Calu3 (cell line): Measurements from ENCODE around the gene FAM174C. TPM values are rescaled to one million over a fixed set of nuclear protein-coding genes. Genes with fewer than 3 reads are reported as not detected.

Experiments used
- BruUV-seq: library from RNA; stranded (reverse); fragments of 400-500 nt; replicated peaks from 2 replicates; lab custom pipeline; 2021; lab: Mats Ljungman, UMichigan
- CTCF ChIA-PET: fragments of 300-600 bp; sonication (Branson Sonifier 250); formaldehyde crosslinking; loops from one replicate; lab custom pipeline; 2022; ENCODE audit warnings: antibody characterized with exemption; lab: Charles Lee
- DNase-seq: peaks from one replicate; pipeline ENCODE4 v3.0.0; 2022
- H3K27ac Mint-ChIP-seq: one replicate; pipeline ENCODE4 v1.8.0; 2022; ENCODE audit warnings: mixed read lengths; ENCODE audit not compliant: unreplicated experiment
- H3K27me3 Mint-ChIP-seq: one replicate; pipeline ENCODE4 v1.8.0; 2022; ENCODE audit warnings: mixed read lengths; ENCODE audit not compliant: unreplicated experiment
- H3K36me3 Mint-ChIP-seq: one replicate; pipeline ENCODE4 v1.8.0; 2022; ENCODE audit warnings: mild to moderate bottlenecking, moderate library complexity, mixed read lengths; ENCODE audit not compliant: insufficient read depth, unreplicated experiment
- H3K4me1 Mint-ChIP-seq: one replicate; pipeline ENCODE4 v1.8.0; 2022; ENCODE audit warnings: mild to moderate bottlenecking, low read depth, mixed read lengths; ENCODE audit not compliant: unreplicated experiment
- H3K4me3 Mint-ChIP-seq: one replicate; pipeline ENCODE4 v1.8.0; 2022; ENCODE audit warnings: mild to moderate bottlenecking, low read depth, moderate library complexity, mixed read lengths; ENCODE audit not compliant: unreplicated experiment
- H3K9me3 Mint-ChIP-seq: one replicate; pipeline ENCODE4 v1.8.0; 2022; ENCODE audit warnings: low read depth, mixed read lengths; ENCODE audit not compliant: unreplicated experiment
- intact Hi-C: fragments of 100-400 bp; cut with micrococcal nuclease; formaldehyde crosslinking; loops from one replicate; pipeline ENCODE4 v1.10.0; 2022; ENCODE audit not compliant: unreplicated experiment
- total RNA-seq: library from RNA; stranded (reverse); gene quantifications from 2 replicates; pipeline ENCODE4 v1.2.3, GENCODE V29; 2022
- TF ChIP-seq, protein P1 (sequence below): fragments of 200-600 bp; IDR thresholded peaks from one replicate; pipeline ENCODE4 v1.8.0; 2022; ENCODE audit warnings: antibody characterized with exemption; ENCODE audit not compliant: unreplicated experiment

Gene FAM174C
- total RNA-seq, 1 experiment from 2014 or later = 34.4 TPM

DNA sequence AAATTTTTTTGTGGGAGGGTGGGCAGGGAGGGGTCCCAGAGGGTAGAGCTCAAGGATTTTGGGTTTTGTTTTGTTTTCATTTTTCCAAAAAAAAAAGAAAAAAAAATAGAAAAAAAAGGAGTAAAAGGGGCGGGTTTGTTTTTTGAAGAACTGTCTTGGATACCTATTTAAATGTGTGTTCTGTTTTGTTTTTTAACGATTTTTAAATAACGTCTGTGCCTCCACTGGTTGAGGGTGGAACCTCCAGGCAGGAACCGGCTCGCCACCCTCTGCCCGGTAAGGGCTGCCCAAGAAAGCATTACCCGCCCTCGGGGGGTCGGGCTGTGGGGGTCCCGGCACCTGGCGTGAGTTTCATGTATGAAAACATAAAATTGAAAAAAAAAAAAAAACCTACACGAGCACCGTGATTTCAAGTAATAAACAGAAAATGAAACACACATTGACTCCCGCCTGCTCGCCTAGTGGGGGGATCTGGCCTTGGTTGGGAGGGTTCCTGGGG lies 16.6 kb upstream of the FAM174C start:
- CTCF ChIA-PET = interaction anchor here (1.4 kb wide), 1 partner anchor 14 kb away, joined by 3 read pairs; no protein-coding TSS in a partner anchor
- peaks cover 94% of the 10 kb centered on the region for H3K36me3 Mint-ChIP-seq
- DNase-seq = no peak
- TF ChIP-seq, protein P1, sequence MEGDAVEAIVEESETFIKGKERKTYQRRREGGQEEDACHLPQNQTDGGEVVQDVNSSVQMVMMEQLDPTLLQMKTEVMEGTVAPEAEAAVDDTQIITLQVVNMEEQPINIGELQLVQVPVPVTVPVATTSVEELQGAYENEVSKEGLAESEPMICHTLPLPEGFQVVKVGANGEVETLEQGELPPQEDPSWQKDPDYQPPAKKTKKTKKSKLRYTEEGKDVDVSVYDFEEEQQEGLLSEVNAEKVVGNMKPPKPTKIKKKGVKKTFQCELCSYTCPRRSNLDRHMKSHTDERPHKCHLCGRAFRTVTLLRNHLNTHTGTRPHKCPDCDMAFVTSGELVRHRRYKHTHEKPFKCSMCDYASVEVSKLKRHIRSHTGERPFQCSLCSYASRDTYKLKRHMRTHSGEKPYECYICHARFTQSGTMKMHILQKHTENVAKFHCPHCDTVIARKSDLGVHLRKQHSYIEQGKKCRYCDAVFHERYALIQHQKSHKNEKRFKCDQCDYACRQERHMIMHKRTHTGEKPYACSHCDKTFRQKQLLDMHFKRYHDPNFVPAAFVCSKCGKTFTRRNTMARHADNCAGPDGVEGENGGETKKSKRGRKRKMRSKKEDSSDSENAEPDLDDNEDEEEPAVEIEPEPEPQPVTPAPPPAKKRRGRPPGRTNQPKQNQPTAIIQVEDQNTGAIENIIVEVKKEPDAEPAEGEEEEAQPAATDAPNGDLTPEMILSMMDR = no peak
- peaks cover 29% of the 10 kb centered on the region for H3K4me1 Mint-ChIP-seq
- peak overlapping the region; percentile 97 for H3K27ac Mint-ChIP-seq
- no TSS peak for BruUV-seq
- no peaks in the 10 kb centered on the region for H3K9me3 Mint-ChIP-seq
- no peaks in the 10 kb centered on the region for H3K27me3 Mint-ChIP-seq
- intact Hi-C loops = no loop called here
- no peak overlapping the region for H3K4me3 Mint-ChIP-seq

DNA sequence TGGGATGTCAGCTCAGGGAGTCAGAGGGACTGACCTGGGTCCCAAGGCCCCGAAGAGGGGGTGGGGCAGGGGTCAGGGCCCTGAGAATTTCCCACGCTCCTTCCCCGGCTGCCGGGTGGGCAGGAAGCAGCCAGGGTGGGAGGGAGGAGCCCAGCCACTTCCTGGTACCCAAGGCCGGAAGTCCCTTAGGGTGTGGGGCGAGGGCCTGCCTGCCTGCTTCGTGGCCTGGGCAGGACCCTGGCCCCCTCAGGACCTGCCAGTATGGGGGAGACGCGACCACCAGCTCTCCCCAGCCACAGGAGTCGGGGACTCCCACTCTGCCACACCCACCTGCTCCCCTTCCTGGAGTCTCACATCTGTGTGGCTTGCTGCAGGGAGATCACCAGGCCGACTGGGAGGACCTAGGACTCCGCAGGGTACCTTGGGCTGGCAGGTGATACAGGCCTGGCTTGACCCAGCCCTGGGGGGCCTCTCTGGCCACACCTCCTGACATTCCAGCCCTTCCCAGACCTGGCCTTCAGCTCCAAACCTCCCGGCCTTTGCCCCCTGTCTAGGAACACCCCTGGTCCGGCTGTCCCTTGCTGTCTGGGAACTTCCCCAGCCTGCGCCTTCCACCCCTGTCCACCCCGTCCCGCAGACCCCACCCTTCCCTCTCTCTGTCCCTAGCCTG lies 16.0 kb upstream of the FAM174C start:
- intact Hi-C loops = no loop called here
- CTCF ChIA-PET = interaction anchor here (1.4 kb wide), 1 partner anchor 15 kb away, joined by 3 read pairs; no protein-coding TSS in a partner anchor
- Mint-ChIP-seq H3K4me3 (no peak overlapping the region), H3K4me1 (peaks cover 29% of the 10 kb centered on the region), H3K36me3 (peaks cover 89% of the 10 kb centered on the region), H3K9me3 (no peaks in the 10 kb centered on the region), H3K27ac (peak overlapping the region; percentile 97), H3K27me3 (no peaks in the 10 kb centered on the region)
- TSS peak; percentile 87 for BruUV-seq
- TF ChIP-seq, protein P1 = no peak
- peak; percentile 69 for DNase-seq

DNA sequence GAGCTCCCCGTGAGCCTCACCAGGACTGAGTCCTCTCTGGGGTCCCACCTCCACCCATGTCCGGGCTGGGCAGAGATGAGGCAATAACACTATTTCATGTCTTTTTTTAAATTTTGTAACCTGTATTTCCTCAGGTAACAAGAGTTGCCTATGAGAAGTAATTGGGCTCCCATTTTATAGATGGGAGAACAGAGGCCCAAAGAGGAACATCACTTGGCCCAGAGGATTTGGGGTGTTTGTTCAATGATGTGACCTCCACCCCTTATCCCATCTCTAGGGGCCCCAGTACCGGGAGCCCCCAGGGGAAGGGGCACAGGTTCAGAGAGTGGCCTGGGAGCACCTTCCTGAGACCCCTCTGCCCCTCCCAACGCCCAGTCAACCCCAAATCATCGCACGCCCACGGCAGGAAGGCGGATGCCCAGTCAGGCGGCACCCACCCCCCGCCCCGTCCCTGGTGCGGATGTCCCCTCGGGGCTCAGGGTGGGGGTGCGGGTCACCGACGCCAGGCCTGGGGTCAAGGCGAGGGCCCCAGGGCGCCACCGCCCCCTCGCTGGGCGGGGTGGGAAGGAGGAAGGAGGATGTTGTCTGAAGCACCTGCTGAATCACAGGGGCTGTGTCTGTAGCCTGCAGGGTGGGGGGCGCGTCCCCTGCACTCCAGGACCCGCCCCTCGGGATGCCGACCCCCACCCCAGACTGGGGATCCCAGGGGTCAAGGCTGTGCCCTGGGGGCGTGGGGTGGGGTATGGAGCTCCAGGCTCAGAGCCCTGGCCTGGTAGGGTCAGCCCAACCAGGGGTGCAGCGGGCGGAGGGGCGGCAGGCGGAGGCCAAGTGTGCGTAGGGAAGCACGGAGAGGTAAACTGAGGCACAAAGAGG lies 15.2 kb upstream of the FAM174C start:
- peak overlapping the region; percentile 90 for H3K4me3 Mint-ChIP-seq
- no peaks in the 10 kb centered on the region for H3K9me3 Mint-ChIP-seq
- BruUV-seq = no TSS peak
- peaks cover 29% of the 10 kb centered on the region for H3K4me1 Mint-ChIP-seq
- no peaks in the 10 kb centered on the region for H3K27me3 Mint-ChIP-seq
- CTCF ChIA-PET = interaction anchor here (1.4 kb wide), 1 partner anchor 16 kb away, joined by 3 read pairs; no protein-coding TSS in a partner anchor
- H3K36me3 Mint-ChIP-seq = peaks cover 84% of the 10 kb centered on the region
- TF ChIP-seq, protein P1 = no peak
- H3K27ac Mint-ChIP-seq = peak overlapping the region; percentile 97
- no peak for DNase-seq
- intact Hi-C loops = no loop called here

DNA sequence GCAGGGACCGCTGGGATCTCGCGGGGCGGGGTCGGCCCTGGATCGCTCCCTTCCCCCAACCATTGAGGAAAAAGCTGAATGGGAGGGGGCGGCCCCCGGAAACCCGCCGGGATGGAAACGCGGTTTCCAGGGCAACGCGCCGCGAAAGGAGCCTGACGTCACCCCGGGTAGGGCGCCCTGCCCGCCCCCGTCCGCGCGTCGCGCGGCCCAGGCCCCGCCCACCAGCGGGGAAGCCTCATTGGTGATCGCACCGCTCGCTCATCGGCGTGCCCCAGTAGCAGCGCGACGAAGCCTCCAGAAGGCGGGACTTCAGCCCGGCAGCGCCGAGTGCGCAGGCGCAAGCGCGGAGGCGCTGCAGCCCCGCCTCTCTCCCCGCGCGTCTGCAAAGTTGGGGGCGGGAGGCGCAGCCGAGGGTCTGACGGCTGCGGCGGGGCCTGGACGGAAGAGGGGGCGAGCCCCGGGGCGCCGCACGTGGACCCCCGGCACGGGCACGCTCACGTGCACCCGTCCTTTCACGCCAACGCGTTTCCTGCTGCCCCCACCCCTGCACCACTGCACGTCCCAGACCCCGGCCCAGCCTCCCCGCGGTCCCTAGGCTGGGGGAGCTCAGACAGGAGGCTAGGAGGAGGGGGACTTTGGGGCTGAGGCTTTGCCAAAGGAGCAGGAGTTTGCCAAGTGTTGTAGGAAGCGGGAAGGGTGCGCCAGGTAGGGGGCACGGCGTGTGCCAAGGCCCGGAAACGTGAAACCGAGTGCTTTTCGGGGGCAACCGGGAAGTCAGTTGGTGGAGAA lies 14.4 kb upstream of the FAM174C start:
- no TSS peak for BruUV-seq

More for the DNA sequence above, 14.4 kb upstream of the FAM174C start:
- H3K36me3 Mint-ChIP-seq = peaks cover 80% of the 10 kb centered on the region
- peak; percentile 94 for DNase-seq
- TF ChIP-seq, protein P1 = no peak
- H3K4me1 Mint-ChIP-seq = peaks cover 29% of the 10 kb centered on the region
- H3K27me3 Mint-ChIP-seq = no peaks in the 10 kb centered on the region
- CTCF ChIA-PET = interaction anchor here (1.2 to 1.7 kb wide), 2 partner anchors 8 to 17 kb away, joined by 4 to 6 read pairs; no protein-coding TSS in a partner anchor
- H3K4me3 Mint-ChIP-seq = peak overlapping the region; percentile 90
- H3K9me3 Mint-ChIP-seq = no peaks in the 10 kb centered on the region
- peak overlapping the region; percentile 97 for H3K27ac Mint-ChIP-seq
- intact Hi-C loops = no loop called here
